HG02852 (cell line): ENCODE results near the gene SMC1B.
"Not testable (repeated sequence)": the region's sequence is repeated elsewhere in the genome, so short reads cannot be mapped to it uniquely, and the experiment has no call there.

ENCODE experiments used
- ATAC-seq: cut with Tn5 transposase; IDR thresholded peaks from one replicate; pipeline ENCODE4 v1.9.1; 2021; ENCODE audit warnings: mild to moderate bottlenecking, moderate library complexity; ENCODE audit not compliant: unreplicated experiment

Gene SMC1B

GRCh38 chr22:45421349-45422055, 8.1 kb upstream of the SMC1B start:
- ATAC-seq: no peak

- ATAC-seq: no peak
Observed at GRCh38 chr22:45420539-45420938, 7.1 kb upstream of the SMC1B start.

GRCh38 chr22:45420011-45420410, 6.6 kb upstream of the SMC1B start:
- no peak for ATAC-seq

- no peak for ATAC-seq
Observed at GRCh38 chr22:45418770-45419138, 5.4 kb upstream of the SMC1B start.

GRCh38 chr22:45418056-45418769, 4.8 kb upstream of the SMC1B start:
- no peak for ATAC-seq

GRCh38 chr22:45413013-45413367, 409 bp downstream of the SMC1B start:
- ATAC-seq: no peak

- ATAC-seq: no peak
Observed at GRCh38 chr22:45407793-45408192, 5.6 kb downstream of the SMC1B start.

GRCh38 chr22:45402466-45402985, 10.9 kb downstream of the SMC1B start:
- no peak for ATAC-seq

DNA sequence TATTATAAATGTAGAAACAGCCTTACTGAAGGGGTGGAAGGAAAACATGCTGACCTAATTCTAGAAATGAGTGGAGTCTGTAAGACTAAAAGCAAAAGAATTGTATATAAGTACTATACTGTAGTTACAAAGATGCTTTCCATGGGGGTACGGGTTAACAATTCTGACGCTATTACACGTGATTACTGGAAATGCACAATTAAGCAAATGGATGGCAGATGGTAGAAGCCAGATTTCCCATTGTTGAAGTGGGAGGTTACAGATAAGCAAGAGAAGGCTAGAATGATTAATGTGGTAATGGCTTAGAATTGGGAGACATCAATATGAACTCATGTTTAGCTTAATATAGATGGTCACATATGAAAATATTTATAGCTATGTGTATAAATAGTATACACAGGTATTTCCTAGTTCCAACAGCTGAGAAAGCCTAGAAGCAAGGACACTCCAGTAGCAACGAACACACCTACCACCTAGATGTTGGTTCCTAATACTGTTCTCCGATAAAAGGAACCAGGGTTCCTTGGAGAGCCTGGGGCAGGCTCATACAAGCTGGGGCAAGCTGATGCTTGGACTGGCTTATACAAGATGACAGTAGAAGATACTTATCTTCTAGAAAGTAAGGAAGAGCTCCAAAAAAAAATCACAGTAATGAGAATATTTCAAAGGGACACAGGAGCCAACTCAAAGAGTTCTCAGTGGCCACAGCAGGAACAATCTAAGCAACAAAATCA, 13.5 kb downstream of the SMC1B start:
- ATAC-seq: no peak

DNA sequence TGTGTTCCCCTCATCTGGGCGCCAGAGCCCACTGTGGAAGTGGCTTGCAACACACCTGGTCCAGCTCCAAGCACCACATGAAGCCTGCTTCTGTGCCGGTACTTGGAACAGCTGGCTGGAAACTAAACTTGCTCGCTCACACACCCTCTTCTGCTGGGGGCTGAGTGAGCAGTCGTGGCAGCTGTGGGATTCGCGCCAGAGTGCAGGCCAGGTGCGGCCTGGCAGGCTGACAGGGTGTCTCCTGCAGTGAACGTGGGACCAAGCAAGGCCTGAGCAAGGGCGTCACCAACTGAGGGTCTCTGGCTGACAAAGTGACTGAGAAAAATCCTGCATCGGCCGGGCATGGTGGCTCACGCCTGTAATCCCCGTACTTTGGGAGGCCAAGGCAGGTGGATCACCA, 15.2 kb downstream of the SMC1B start:
- ATAC-seq: no peak

DNA sequence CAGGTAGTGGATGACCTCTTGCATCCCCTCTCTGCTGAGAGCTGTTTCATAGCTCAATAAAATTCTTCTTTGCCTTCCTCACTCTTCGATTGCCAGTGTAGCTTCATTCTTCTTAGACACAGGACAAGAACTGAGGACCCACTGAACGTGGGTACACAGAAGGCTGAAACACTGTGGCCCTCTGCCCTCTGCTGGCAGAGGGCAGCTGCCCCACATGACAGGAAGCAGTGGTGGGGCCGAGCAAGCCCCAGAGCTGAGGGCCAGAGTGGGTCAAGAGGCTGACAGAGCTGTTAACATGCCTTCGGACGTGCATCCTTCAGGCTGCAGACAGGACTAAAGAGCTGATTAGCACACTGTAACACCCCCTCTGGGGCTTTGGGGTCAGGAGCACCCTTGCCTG, 15.6 kb downstream of the SMC1B start:
- ATAC-seq: no peak

- ATAC-seq: no peak
Observed at GRCh38 chr22:45389546-45389945, 23.9 kb downstream of the SMC1B start.

DNA sequence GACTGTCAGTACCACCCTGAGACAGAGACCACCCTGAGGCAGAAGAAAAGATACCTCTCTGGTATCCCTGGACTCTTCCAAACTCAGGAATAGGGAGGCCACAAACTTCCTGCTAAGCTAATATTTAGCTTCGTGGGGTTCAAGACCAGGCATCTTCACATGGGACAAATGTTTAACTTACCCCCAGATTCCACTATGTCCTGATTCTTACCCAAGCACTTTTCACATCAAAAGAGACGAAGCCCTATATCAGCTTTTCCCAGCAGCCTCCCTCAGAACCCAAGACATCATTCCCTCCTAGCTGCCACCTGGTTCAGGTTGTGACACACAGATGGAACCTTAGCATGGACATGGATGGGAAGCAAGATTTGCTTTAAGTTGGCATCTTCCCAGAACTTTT, 32.1 kb downstream of the SMC1B start:
- no peak for ATAC-seq

DNA sequence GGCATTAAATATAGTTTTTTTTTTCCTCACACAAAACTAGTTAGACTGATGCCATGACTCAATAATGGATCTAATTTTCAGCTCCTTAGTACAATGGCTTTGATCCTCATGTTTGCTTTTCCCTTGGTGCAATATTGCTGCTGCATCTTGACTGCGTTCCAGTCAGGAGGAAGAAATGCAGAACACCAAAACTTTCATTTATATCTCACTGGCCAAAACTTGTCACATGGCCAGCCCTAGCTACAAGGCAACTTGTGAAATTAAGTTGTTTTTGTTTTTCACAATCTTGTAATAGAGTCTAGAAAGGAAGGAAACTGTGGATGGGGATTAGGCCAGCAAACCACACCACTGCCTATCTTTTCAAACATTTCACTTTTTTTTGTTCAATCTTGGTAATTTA, 36.7 kb downstream of the SMC1B start:
- ATAC-seq: no peak

- no peak for ATAC-seq
Observed at GRCh38 chr22:45376009-45376408, 37.4 kb downstream of the SMC1B start.

DNA sequence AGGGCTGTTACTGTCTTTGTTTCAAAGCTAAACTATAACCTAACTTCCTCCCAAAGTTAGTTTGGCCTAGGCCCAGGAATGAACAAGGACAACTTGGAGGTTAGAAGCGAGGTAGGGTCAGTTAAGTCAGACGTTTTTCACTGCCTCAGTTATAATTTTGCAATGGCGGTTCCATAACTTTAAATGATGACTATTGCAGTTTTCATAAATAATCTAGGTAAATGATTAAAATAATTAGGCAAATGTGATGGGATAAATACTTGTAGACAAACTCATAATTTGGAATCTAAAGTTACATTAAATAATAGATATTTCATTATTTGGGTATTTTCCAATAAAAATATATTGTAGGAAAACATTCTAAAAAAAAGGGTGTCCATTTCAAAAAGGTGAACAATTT, 39.8 kb downstream of the SMC1B start:
- ATAC-seq: not testable (repeated sequence)

DNA sequence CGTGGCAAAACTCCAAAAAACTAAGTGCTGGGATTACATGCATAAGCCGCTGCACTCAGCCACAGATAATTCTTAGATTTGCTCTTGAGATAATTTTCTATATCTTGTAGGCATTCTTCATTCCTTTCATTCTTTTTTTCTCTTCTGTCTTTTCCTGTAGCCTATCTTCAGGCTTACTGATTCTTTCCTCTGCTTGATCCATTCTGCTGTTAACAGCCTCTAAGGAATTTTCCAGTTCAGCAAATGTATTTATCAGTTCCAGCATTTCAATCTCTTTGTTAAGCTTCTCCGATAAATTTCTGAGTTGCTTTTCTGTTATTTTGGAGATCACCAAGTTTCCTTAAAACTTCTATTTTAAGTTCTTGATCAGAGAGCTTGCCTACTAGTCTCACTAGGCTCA, 46.7 kb downstream of the SMC1B start:
- ATAC-seq: no peak

DNA sequence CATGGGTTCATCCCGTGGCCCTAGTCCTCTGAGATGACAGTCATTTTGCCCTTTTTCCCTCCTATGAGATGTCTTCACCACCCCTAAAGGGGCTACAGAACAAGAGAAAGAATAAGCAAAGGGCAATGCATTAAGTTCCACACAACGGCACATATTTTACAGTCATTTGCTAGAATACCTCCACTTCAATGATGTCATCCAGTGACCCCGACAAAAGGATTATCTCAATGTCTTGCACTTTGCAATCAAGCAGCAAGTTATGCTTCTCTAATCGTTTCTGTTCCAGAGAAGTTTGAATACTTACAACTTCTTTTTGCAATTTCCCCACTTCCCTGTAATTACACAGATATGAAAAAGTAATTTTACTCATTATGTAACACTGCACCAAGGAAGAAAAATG, 53.8 kb downstream of the SMC1B start:
- ATAC-seq: no peak

DNA sequence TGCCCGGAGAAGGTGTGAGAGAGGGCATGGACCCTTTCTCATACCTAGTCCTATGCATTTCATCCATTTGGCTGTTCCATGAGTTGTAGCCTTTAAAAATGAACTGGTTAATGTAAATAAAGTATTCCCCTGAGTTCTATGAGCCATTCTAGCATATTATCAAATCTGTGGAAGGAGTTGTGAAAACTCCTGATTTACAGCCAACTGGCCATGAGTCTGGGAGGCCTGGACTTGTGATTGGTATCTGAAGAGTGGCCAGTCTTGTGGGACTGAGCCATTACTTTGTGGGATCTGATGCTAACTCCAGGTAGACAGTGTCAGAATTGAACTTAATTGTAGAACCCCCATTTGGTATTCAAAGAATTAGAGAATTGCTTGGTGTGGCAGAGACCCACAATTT, 55.3 kb downstream of the SMC1B start:
- no peak for ATAC-seq

DNA sequence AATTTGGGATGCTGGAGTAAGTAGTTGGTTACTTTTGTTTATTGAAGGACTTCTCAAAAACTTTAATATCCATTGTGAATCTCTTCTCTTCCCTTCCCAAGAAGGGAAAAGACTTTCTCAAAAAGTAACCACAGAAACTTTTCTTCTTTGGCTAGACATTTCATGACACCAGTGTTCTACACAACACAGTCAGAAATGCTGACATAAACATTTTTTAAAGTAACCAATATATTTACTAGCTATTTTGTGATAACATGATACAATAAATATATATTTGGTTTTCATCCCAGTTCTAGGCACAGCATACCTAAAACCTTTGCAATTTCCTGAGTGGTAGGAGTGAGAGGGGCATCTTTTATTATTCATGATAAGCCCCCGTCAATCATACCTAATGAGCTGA, 55.9 kb downstream of the SMC1B start:
- ATAC-seq: no peak

DNA sequence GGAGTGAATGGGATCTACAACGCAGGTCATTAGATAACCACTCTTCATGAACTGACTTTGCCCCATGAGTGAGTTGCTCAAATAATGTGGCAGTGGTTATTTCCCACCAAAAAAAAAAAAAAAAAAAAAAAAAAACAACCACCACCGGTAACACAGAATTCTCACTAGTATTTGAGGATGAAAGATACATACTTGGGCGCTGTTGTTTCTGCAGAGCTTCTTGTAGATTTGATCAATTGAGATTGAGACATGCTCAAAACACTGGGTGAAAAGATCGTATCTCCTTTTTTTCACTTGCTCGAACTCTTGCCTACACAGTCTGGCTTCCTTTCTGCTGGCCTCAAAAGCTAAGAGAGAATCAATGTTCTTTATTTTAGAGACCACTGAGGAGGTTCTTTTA, 59.6 kb downstream of the SMC1B start:
- no peak for ATAC-seq

DNA sequence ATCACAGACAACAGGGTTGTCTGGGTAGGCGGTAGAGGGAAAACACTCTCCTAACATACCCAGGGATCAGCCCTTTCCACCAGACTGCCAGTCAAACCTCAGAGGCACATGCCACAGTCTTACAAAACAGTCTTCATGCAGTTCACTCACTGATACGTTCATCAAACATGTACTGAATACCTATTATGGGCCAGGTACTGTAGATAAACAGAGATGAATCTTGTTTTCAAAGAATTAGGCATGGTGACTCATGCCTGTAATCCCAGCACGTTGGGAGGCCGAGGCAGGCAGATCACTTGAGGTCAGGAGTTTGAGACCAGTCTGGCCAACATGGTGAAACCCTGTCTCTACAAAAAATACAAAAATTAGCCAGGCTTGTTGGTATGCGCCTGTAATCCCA, 60.6 kb downstream of the SMC1B start:
- ATAC-seq: not testable (repeated sequence)
